Measurements from ENCODE around the gene SMG6.

The SMG6 gene

DNA sequence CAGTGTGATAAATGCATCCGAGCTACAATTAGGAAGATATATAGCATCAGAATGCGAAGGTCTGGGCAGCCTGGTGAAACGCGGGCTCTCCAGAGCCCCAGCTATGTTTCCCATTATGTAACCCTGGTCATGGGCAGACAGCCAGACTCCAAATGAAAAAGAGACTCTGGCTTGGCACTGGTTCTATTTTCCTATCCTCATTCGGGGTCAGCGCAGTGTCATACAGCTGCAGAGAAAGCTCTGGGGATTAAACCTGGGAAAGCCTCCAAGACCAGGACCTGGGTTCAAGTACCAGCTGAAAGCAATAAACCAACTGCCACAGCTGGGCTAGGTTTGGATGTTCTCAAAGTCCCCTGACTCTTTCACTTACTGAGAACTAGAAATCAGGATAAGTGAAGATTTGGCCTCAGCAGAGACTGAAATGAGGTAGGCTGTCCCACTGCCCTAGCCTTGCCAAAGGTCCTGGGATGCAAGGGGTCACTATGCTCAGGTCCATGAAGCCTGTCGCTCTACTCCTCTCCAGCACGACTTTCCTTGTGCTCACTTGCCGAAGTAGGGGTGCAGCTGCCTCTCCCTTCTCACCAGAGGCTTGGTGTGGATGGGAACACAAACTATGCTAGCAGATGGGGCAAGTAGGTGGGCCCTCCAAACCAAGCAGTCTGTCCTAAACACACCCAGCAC lies 123.8 kb downstream of the SMG6 start (continued):
- no peak for TF ChIP-seq KLF9 (tag by site-specific recombination; IDR thresholded peaks at IDR 0.05; ENCODE audit: low read depth)
- TF ChIP-seq SETDB1 (IDR thresholded peaks at IDR 0.05; ENCODE audit: insufficient read length, low read length) = no peak
- 0 out of 2 replicates have a peak, but pooled peaks have one; percentile 19 for TF ChIP-seq KLF16 (tag by site-specific recombination; IDR thresholded peaks at IDR 0.05)
- TF ChIP-seq ZNF843 (tag by site-specific recombination; IDR thresholded peaks at IDR 0.05) = peak; percentile 85
- TF ChIP-seq ZNF121 (tag by site-specific recombination; IDR thresholded peaks at IDR 0.05) = 0 out of 2 replicates have a peak, but pooled peaks have one; percentile 32
- TF ChIP-seq MZF1 (tag by site-specific recombination; IDR thresholded peaks at IDR 0.05; ENCODE audit: borderline replicate concordance) = peak; percentile 88
- 0 out of 2 replicates have a peak, but pooled peaks have one; percentile 19 for TF ChIP-seq SP7 (tag by site-specific recombination; IDR thresholded peaks at IDR 0.05)
- TF ChIP-seq, protein P1, sequence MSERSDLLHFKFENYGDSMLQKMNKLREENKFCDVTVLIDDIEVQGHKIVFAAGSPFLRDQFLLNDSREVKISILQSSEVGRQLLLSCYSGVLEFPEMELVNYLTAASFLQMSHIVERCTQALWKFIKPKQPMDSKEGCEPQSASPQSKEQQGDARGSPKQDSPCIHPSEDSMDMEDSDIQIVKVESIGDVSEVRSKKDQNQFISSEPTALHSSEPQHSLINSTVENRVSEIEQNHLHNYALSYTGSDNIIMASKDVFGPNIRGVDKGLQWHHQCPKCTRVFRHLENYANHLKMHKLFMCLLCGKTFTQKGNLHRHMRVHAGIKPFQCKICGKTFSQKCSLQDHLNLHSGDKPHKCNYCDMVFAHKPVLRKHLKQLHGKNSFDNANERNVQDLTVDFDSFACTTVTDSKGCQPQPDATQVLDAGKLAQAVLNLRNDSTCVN (tag by site-specific recombination; optimal IDR thresholded peaks at IDR 0.05) = no peak
- TF ChIP-seq, protein P2, sequence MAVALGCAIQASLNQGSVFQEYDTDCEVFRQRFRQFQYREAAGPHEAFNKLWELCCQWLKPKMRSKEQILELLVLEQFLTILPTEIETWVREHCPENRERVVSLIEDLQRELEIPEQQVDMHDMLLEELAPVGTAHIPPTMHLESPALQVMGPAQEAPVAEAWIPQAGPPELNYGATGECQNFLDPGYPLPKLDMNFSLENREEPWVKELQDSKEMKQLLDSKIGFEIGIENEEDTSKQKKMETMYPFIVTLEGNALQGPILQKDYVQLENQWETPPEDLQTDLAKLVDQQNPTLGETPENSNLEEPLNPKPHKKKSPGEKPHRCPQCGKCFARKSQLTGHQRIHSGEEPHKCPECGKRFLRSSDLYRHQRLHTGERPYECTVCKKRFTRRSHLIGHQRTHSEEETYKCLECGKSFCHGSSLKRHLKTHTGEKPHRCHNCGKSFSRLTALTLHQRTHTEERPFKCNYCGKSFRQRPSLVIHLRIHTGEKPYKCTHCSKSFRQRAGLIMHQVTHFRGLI (tag by site-specific recombination; IDR thresholded peaks at IDR 0.05) = peak; percentile 68; the same call in 1 of the 2 replicates
- TF ChIP-seq ZFP3 (tag by site-specific recombination; IDR thresholded peaks at IDR 0.05; ENCODE audit: low read depth) = no peak
- TF ChIP-seq, protein P3, sequence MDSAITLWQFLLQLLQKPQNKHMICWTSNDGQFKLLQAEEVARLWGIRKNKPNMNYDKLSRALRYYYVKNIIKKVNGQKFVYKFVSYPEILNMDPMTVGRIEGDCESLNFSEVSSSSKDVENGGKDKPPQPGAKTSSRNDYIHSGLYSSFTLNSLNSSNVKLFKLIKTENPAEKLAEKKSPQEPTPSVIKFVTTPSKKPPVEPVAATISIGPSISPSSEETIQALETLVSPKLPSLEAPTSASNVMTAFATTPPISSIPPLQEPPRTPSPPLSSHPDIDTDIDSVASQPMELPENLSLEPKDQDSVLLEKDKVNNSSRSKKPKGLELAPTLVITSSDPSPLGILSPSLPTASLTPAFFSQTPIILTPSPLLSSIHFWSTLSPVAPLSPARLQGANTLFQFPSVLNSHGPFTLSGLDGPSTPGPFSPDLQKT (IDR thresholded peaks at IDR 0.05; ENCODE audit: borderline replicate concordance, low read depth, low read length) = no peak
- TF ChIP-seq KLF10 (tag by site-specific recombination; IDR thresholded peaks at IDR 0.05) = peak; percentile 92
- peak; percentile 32; the same call in 1 of the 2 replicates for TF ChIP-seq ZBTB20 (tag by site-specific recombination; IDR thresholded peaks at IDR 0.05)
- TF ChIP-seq BCL11B (tag by site-specific recombination; IDR thresholded peaks at IDR 0.05; ENCODE audit: low read depth) = no peak
- TF ChIP-seq, protein P4, sequence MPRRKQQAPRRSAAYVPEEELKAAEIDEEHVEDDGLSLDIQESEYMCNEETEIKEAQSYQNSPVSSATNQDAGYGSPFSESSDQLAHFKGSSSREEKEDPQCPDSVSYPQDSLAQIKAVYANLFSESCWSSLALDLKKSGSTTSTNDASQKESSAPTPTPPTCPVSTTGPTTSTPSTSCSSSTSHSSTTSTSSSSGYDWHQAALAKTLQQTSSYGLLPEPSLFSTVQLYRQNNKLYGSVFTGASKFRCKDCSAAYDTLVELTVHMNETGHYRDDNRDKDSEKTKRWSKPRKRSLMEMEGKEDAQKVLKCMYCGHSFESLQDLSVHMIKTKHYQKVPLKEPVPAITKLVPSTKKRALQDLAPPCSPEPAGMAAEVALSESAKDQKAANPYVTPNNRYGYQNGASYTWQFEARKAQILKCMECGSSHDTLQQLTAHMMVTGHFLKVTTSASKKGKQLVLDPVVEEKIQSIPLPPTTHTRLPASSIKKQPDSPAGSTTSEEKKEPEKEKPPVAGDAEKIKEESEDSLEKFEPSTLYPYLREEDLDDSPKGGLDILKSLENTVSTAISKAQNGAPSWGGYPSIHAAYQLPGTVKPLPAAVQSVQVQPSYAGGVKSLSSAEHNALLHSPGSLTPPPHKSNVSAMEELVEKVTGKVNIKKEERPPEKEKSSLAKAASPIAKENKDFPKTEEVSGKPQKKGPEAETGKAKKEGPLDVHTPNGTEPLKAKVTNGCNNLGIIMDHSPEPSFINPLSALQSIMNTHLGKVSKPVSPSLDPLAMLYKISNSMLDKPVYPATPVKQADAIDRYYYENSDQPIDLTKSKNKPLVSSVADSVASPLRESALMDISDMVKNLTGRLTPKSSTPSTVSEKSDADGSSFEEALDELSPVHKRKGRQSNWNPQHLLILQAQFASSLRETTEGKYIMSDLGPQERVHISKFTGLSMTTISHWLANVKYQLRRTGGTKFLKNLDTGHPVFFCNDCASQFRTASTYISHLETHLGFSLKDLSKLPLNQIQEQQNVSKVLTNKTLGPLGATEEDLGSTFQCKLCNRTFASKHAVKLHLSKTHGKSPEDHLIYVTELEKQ (tag by site-specific recombination; IDR thresholded peaks at IDR 0.05; ENCODE audit: borderline replicate concordance) = peak; percentile 67
- TF ChIP-seq ZBTB8A (tag by site-specific recombination; IDR thresholded peaks at IDR 0.05) = peak; percentile 59
- TF ChIP-seq, protein P5, sequence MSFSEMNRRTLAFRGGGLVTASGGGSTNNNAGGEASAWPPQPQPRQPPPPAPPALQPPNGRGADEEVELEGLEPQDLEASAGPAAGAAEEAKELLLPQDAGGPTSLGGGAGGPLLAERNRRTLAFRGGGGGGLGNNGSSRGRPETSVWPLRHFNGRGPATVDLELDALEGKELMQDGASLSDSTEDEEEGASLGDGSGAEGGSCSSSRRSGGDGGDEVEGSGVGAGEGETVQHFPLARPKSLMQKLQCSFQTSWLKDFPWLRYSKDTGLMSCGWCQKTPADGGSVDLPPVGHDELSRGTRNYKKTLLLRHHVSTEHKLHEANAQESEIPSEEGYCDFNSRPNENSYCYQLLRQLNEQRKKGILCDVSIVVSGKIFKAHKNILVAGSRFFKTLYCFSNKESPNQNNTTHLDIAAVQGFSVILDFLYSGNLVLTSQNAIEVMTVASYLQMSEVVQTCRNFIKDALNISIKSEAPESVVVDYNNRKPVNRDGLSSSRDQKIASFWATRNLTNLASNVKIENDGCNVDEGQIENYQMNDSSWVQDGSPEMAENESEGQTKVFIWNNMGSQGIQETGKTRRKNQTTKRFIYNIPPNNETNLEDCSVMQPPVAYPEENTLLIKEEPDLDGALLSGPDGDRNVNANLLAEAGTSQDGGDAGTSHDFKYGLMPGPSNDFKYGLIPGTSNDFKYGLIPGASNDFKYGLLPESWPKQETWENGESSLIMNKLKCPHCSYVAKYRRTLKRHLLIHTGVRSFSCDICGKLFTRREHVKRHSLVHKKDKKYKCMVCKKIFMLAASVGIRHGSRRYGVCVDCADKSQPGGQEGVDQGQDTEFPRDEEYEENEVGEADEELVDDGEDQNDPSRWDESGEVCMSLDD (tag by site-specific recombination; IDR thresholded peaks at IDR 0.05) = no peak
- TF ChIP-seq KLF1 (tag by site-specific recombination; IDR thresholded peaks at IDR 0.05) = 0 out of 2 replicates have a peak, but pooled peaks have one; percentile 15
- peak; percentile 49; the same call in 1 of the 2 replicates for TF ChIP-seq GLIS1 (tag by site-specific recombination; IDR thresholded peaks at IDR 0.05)
- TF ChIP-seq ZSCAN30 (tag by site-specific recombination; IDR thresholded peaks at IDR 0.05) = peak; percentile 72; the same call in 1 of the 2 replicates
- TF ChIP-seq ZEB2 (tag by site-specific recombination; IDR thresholded peaks at IDR 0.05) = peak; percentile 90
- no peak for TF ChIP-seq ZNF223 (tag by site-specific recombination; IDR thresholded peaks at IDR 0.05)
- no peak; the same call in 1 of the 2 replicates for TF ChIP-seq ZNF501 (tag by site-specific recombination; IDR thresholded peaks at IDR 0.05)
- peak; percentile 46; the same call in 1 of the 2 replicates for TF ChIP-seq KLF8 (tag by site-specific recombination; IDR thresholded peaks at IDR 0.05)
- TF ChIP-seq IKZF3 (tag by site-specific recombination; IDR thresholded peaks at IDR 0.05) = peak; percentile 81
- TF ChIP-seq ZBTB21 (tag by site-specific recombination; IDR thresholded peaks at IDR 0.05) = peak; percentile 61; the same call in 1 of the 2 replicates
- TF ChIP-seq ZNF394 (tag by site-specific recombination; IDR thresholded peaks at IDR 0.05; ENCODE audit: borderline replicate concordance) = peak; percentile 47; the same call in 1 of the 2 replicates
- TF ChIP-seq, protein P6, sequence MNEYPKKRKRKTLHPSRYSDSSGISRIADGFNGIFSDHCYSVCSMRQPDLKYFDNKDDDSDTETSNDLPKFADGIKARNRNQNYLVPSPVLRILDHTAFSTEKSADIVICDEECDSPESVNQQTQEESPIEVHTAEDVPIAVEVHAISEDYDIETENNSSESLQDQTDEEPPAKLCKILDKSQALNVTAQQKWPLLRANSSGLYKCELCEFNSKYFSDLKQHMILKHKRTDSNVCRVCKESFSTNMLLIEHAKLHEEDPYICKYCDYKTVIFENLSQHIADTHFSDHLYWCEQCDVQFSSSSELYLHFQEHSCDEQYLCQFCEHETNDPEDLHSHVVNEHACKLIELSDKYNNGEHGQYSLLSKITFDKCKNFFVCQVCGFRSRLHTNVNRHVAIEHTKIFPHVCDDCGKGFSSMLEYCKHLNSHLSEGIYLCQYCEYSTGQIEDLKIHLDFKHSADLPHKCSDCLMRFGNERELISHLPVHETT (tag by site-specific recombination; IDR thresholded peaks at IDR 0.05) = no peak; the same call in 1 of the 2 replicates
